GM13977 (cell line): ENCODE measurements around the gene UBA1.

Source experiments
- DNase-seq: peaks from one replicate; pipeline ENCODE4 v3.0.0; 2012; ENCODE audit warnings: low spot score
- in situ Hi-C: fragments of 300-500 bp; cut with MboI; formaldehyde crosslinking; loops from one replicate; pipeline ENCODE4 v1.12.0; 2022; ENCODE audit warnings: low sequenced_read_pairs, low pct_unique_long_range_greater_than_20kb, mixed read lengths, inconsistent platforms; ENCODE audit not compliant: unreplicated experiment
- TF ChIP-seq, protein P1 (sequence below): IDR thresholded peaks from 2 replicates; pipeline ENCODE4 v1.5.1; 2012; ENCODE audit warnings: mild to moderate bottlenecking, control low read depth; ENCODE audit not compliant: insufficient read depth; ENCODE audit errors: extremely low read depth, missing control alignments

The UBA1 gene

GRCh38 chrX:47174846-47175587, 18.6 kb upstream of the UBA1 start:
- TF ChIP-seq, protein P1, sequence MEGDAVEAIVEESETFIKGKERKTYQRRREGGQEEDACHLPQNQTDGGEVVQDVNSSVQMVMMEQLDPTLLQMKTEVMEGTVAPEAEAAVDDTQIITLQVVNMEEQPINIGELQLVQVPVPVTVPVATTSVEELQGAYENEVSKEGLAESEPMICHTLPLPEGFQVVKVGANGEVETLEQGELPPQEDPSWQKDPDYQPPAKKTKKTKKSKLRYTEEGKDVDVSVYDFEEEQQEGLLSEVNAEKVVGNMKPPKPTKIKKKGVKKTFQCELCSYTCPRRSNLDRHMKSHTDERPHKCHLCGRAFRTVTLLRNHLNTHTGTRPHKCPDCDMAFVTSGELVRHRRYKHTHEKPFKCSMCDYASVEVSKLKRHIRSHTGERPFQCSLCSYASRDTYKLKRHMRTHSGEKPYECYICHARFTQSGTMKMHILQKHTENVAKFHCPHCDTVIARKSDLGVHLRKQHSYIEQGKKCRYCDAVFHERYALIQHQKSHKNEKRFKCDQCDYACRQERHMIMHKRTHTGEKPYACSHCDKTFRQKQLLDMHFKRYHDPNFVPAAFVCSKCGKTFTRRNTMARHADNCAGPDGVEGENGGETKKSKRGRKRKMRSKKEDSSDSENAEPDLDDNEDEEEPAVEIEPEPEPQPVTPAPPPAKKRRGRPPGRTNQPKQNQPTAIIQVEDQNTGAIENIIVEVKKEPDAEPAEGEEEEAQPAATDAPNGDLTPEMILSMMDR = no peak
- in situ Hi-C loops = loop anchor here (25.0 kb wide), 1 partner anchor 337 kb away; no protein-coding TSS in a partner anchor
- DNase-seq = no peak

DNA sequence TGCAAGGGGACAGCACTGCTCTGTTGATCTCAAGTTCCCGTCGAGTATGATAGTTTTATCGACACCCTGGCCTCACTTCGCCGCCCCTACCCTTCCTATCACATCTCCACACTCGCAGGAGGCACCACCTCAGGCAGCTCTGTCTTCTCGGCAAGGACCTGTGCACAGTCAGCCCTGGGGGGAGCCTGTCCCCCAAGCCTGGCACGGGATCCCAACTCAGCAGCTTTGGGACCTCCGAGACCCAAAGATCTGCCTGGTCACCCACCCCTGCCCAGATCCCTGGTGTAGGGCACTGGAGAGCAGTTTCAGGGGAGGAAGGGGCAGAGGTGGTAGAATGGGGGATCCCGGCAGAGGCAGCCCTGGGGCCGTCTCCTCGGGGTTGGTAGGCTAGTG, 18.0 kb upstream of the UBA1 start:
- in situ Hi-C loops = loop anchor here (25.0 kb wide), 1 partner anchor 337 kb away; no protein-coding TSS in a partner anchor

DNA sequence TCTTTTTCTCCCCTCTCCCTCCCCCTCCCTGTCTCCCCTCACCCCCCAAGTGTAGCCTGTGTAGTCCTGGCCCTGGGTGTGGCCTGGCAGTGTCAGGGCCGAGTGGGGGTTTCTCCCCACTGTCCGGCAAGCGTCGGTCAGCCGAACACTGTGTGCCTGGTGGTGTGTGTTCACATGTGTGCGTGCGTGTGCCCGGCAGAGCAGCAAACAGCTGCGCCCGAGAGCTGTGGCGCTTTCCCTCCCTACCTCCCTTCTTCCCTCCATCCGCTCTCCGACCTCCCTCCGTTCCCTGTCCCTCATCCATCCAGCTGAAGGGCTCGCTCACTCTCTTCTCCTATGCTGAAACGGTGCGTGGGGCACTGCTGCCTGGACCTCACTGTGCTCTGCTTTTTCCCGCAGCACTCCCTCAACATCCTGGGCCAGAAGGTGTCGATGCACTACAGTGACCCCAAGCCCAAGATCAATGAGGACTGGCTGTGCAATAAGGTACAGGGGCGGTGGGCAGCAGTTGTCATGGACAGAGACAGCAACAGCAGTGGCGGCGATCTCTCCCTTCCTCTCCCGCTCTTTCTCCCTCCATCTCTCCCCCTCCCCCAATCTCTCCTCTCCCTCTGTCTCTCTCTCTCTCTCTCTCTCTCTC, 17.4 kb upstream of the UBA1 start:
- DNase-seq = no peak
- TF ChIP-seq, protein P1 = no peak
- in situ Hi-C loops = loop anchor here (25.0 kb wide), 1 partner anchor 336 kb away; no protein-coding TSS in a partner anchor

More for the DNA sequence above, 18.0 kb upstream of the UBA1 start:
- TF ChIP-seq, protein P1 = no peak
- no peak for DNase-seq

- DNase-seq = no peak
- TF ChIP-seq, protein P1 = no peak
- in situ Hi-C loops = loop anchor here (25.0 kb wide), 1 partner anchor 335 kb away; no protein-coding TSS in a partner anchor
These were observed 16.6 kb upstream of the UBA1 start for GRCh38 chrX:47177079-47177478.

DNA sequence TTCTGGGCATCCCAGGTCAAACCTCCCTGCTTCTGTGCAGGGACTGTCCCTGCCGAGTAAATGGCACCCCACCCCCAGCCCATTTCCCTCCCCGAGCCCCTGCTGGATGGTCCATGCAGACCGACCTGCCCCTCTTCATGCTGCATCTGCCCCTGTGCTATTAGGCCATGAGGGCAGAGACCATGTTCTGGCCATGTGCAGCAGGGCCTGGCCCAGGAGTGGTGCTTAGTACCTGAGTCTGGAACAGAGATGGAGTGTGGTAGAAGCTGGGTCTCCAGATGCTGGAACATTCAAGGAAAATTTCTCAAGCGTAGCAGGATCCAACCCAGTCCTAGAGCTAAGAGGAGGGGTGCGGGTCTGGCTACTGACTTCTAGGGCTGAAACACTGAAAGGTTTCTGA, 15.3 kb upstream of the UBA1 start:
- in situ Hi-C loops = loop anchor here (25.0 kb wide), 1 partner anchor 334 kb away; no protein-coding TSS in a partner anchor
- DNase-seq = no peak
- TF ChIP-seq, protein P1 = no peak

DNA sequence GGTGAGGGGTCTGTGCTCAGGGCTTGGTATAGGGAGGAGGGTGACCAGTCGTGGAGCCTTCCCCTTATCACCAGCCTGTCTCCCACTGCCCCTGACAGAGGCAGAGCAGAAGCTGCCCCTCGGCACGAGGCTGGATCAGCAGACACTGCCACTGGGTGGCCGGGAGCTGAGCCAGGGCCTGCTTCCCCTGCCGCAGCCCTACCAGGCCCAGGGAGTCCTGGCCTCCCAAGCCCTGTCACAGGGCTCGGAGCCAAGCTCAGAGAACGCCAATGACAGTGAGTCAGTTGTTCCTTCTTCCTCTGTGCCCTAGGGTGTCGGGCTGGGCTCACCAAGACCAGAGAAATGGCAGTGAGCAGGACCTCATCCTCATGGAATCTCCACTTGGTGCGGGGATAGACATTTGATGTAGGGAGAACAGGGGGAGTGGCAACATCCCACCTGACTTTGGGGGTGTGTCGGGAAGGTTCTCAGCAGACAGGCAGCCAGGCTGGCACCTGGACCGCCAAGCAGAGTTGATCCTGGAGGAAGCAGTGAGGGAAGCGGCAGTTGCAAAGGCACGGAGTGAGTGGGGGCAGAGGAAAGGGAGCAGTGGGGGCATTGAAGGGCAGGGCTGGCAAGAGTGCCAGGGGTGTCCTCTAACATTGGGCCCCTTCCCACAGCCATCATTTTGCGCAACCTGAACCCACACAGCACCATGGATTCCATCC, 14.3 kb upstream of the UBA1 start:
- DNase-seq = no peak
- TF ChIP-seq, protein P1 = no peak
- in situ Hi-C loops = loop anchor here (25.0 kb wide), 1 partner anchor 333 kb away; no protein-coding TSS in a partner anchor
